MM.1S (cell line): ENCODE data around the gene ATP5F1D.

Experiments used
- DNase-seq: peaks from one replicate; pipeline ENCODE4 v3.0.0-alpha.2; 2015
- H2AFZ ChIP-seq: fragments of 300-600 bp; sonication (generic); 2 replicates; pipeline ENCODE4 v1.6.0; 2016; ENCODE audit warnings: antibody characterized with exemption, low read length
- H3F3A ChIP-seq: fragments of 300-600 bp; sonication (generic); 2 replicates; pipeline ENCODE4 v1.6.1; 2016; ENCODE audit warnings: mild to moderate bottlenecking, antibody characterized with exemption, low read length, moderate library complexity, mixed read lengths; ENCODE audit not compliant: insufficient read depth
- H3K27ac ChIP-seq: fragments of 300-600 bp; sonication (generic); 2 replicates; pipeline ENCODE4 v1.5.1; 2016; ENCODE audit warnings: mild to moderate bottlenecking, low read length
- H3K27me3 ChIP-seq: fragments of 300-600 bp; sonication (generic); replicated peaks from 2 replicates; pipeline ENCODE4 v1.6.0; 2016; ENCODE audit warnings: low read length; ENCODE audit not compliant: insufficient read depth
- H3K36me3 ChIP-seq: fragments of 300-600 bp; sonication (generic); replicated peaks from 2 replicates; pipeline ENCODE4 v1.6.1; 2016; ENCODE audit warnings: mild to moderate bottlenecking, low read length, mixed read lengths; ENCODE audit not compliant: insufficient read depth
- H3K4me1 ChIP-seq: fragments of 300-600 bp; sonication (generic); 2 replicates; pipeline ENCODE4 v1.6.1; 2016; ENCODE audit warnings: low read length, mixed read lengths
- H3K4me2 ChIP-seq: fragments of 300-600 bp; sonication (generic); 2 replicates; pipeline ENCODE4 v1.6.0; 2016; ENCODE audit warnings: low read depth, low read length
- H3K4me3 ChIP-seq: fragments of 300-600 bp; sonication (generic); 2 replicates; pipeline ENCODE4 v1.5.1; 2016; ENCODE audit warnings: low read length, mixed read lengths
- H3K79me2 ChIP-seq: fragments of 300-600 bp; sonication (generic); 2 replicates; pipeline ENCODE4 v1.6.1; 2016; ENCODE audit warnings: mixed run types, low read length, mixed read lengths
- H3K9ac ChIP-seq: fragments of 300-600 bp; sonication (generic); 2 replicates; pipeline ENCODE4 v1.6.1; 2016; ENCODE audit warnings: low read length, mixed read lengths
- H3K9me2 ChIP-seq: fragments of 300-600 bp; sonication (generic); replicated peaks from 2 replicates; pipeline ENCODE4 v1.6.1; 2016; ENCODE audit warnings: mild to moderate bottlenecking, low read length, mixed read lengths; ENCODE audit not compliant: insufficient read depth
- H3K9me3 ChIP-seq: fragments of 300-600 bp; sonication (generic); replicated peaks from 2 replicates; pipeline ENCODE4 v1.6.1; 2016; ENCODE audit warnings: mild to moderate bottlenecking, low read length, mixed read lengths; ENCODE audit not compliant: insufficient read depth
- H4K20me1 ChIP-seq: fragments of 300-600 bp; sonication (generic); 2 replicates; pipeline ENCODE4 v1.6.1; 2016; ENCODE audit warnings: mild to moderate bottlenecking, low read length, moderate library complexity, mixed read lengths; ENCODE audit not compliant: insufficient read depth
- CTCF ChIP-seq: fragments of 300-600 bp; sonication (generic); IDR thresholded peaks from 2 replicates; pipeline ENCODE4 v1.5.1; 2016; ENCODE audit warnings: antibody characterized with exemption, low read length, mixed read lengths
- EZH2 ChIP-seq: fragments of 300-600 bp; sonication (generic); optimal IDR thresholded peaks from 2 replicates; pipeline ENCODE3; 2017; ENCODE audit warnings: low read depth, mild to moderate bottlenecking, antibody characterized with exemption, low read length, mixed read lengths
- EZH2phosphoT487 ChIP-seq: fragments of 300-600 bp; sonication (generic); IDR thresholded peaks from 2 replicates; pipeline ENCODE4 v1.6.1; 2018; ENCODE audit warnings: antibody characterized with exemption, low read length

The ATP5F1D gene

GRCh38 chr19:1210227-1210538 lies 31.4 kb upstream of the ATP5F1D start:
- Histone ChIP-seq H2AFZ (no peak overlapping the region), H3K36me3 (no peaks in the 10 kb centered on the region; the same call in 1 of the 2 replicates), H3K79me2 (peaks cover 89% of the 10 kb centered on the region), H3F3A (peaks cover 17% of the 10 kb centered on the region), H3K4me2 (no peak overlapping the region), H3K27me3 (no peaks in the 10 kb centered on the region), H3K9me3 (no peaks in the 10 kb centered on the region), H3K9me2 (no peaks in the 10 kb centered on the region), H3K9ac (no peak overlapping the region), H3K27ac (no peak overlapping the region), H4K20me1 (peaks cover 8% of the 10 kb centered on the region; the same call in 1 of the 2 replicates), H3K4me1 (peaks cover under 1% of the 10 kb centered on the region; the same call in 1 of the 2 replicates), H3K4me3 (no peak overlapping the region)
- TF ChIP-seq EZH2phosphoT487 (no peak), EZH2 (no peak), CTCF (no peak)
- DNase-seq = no peak

- H3F3A ChIP-seq = peaks cover 14% of the 10 kb centered on the region
- H2AFZ ChIP-seq = no peak overlapping the region
- DNase-seq = no peak
- H3K9me2 ChIP-seq = no peaks in the 10 kb centered on the region
- no peaks in the 10 kb centered on the region; the same call in 1 of the 2 replicates for H3K36me3 ChIP-seq
- no peaks in the 10 kb centered on the region for H3K4me1 ChIP-seq
- H3K27ac ChIP-seq = no peak overlapping the region
- H3K9ac ChIP-seq = no peak overlapping the region
- no peak overlapping the region for H3K4me3 ChIP-seq
- no peaks in the 10 kb centered on the region for H3K9me3 ChIP-seq
- H3K79me2 ChIP-seq = peaks cover 98% of the 10 kb centered on the region
- H3K27me3 ChIP-seq = no peaks in the 10 kb centered on the region
- H4K20me1 ChIP-seq = peaks cover 8% of the 10 kb centered on the region; the same call in 1 of the 2 replicates
- TF ChIP-seq EZH2phosphoT487 (no peak), EZH2 (no peak), CTCF (no peak)
- H3K4me2 ChIP-seq = no peak overlapping the region
Measured at GRCh38 chr19:1211494-1212234, 29.9 kb upstream of the ATP5F1D start.

- no peak overlapping the region for H3K4me3 ChIP-seq
- H4K20me1 ChIP-seq = peaks cover 3% of the 10 kb centered on the region; the same call in 1 of the 2 replicates
- H3F3A ChIP-seq = no peaks in the 10 kb centered on the region
- peaks cover 98% of the 10 kb centered on the region for H3K79me2 ChIP-seq
- no peaks in the 10 kb centered on the region for H3K27me3 ChIP-seq
- TF ChIP-seq CTCF (no peak), EZH2 (no peak), EZH2phosphoT487 (no peak)
- H3K9ac ChIP-seq = no peak overlapping the region
- no peak overlapping the region for H3K4me2 ChIP-seq
- no peaks in the 10 kb centered on the region for H3K9me2 ChIP-seq
- H3K9me3 ChIP-seq = no peaks in the 10 kb centered on the region
- H3K4me1 ChIP-seq = no peaks in the 10 kb centered on the region
- H3K36me3 ChIP-seq = no peaks in the 10 kb centered on the region; the same call in 1 of the 2 replicates
- DNase-seq = no peak
- no peak overlapping the region for H2AFZ ChIP-seq
- no peak overlapping the region for H3K27ac ChIP-seq
Measured at GRCh38 chr19:1213391-1214286, 27.9 kb upstream of the ATP5F1D start.
